GM08714 (cell line): ENCODE measurements around the gene MICALL2.
"Not testable (repeated sequence)": the region's sequence is repeated elsewhere in the genome, so short reads cannot be mapped to it uniquely, and the experiment has no call there.

ENCODE experiments used
- H3K4me3 ChIP-seq: fragments of 200-500 bp; sonication (Bioruptor generic); 2 replicates; pipeline ENCODE4 v1.5.1; 2014; ENCODE audit warnings: mild to moderate bottlenecking, low read length, inconsistent platforms
- ZNF274 ChIP-seq: IDR thresholded peaks from 2 replicates; pipeline ENCODE4 v1.6.1; 2012; ENCODE audit warnings: mild to moderate bottlenecking, low read depth, low read length

The MICALL2 gene

GRCh38 chr7:1450987-1451386 is 8.3 kb downstream of the MICALL2 start:
- TF ChIP-seq ZNF274, result no peak
- H3K4me3 ChIP-seq, result no peak overlapping the region

GRCh38 chr7:1450431-1450830 is 8.8 kb downstream of the MICALL2 start:
- no peak for TF ChIP-seq ZNF274
- no peak overlapping the region for H3K4me3 ChIP-seq

- TF ChIP-seq ZNF274, result no peak
- no peak overlapping the region for H3K4me3 ChIP-seq
Measured at GRCh38 chr7:1449951-1450350, 9.3 kb downstream of the MICALL2 start.

- no peak overlapping the region for H3K4me3 ChIP-seq
- no peak for TF ChIP-seq ZNF274
Measured at GRCh38 chr7:1449501-1449900, 9.8 kb downstream of the MICALL2 start.

- H3K4me3 ChIP-seq, result no peak overlapping the region
- no peak for TF ChIP-seq ZNF274
Measured at GRCh38 chr7:1448958-1449357, 10.3 kb downstream of the MICALL2 start.

- TF ChIP-seq ZNF274, result no peak
- H3K4me3 ChIP-seq, result no peak overlapping the region
Measured at GRCh38 chr7:1447551-1448244, 11.6 kb downstream of the MICALL2 start.

- TF ChIP-seq ZNF274, result no peak
- no peak overlapping the region for H3K4me3 ChIP-seq
Measured at GRCh38 chr7:1447112-1447511, 12.2 kb downstream of the MICALL2 start.

- no peak overlapping the region for H3K4me3 ChIP-seq
- TF ChIP-seq ZNF274, result no peak
Measured at GRCh38 chr7:1446620-1447032, 12.6 kb downstream of the MICALL2 start.

- not testable (repeated sequence) for H3K4me3 ChIP-seq
Measured at GRCh38 chr7:1446026-1446425, 13.2 kb downstream of the MICALL2 start.

- no peak for TF ChIP-seq ZNF274
- no peak overlapping the region for H3K4me3 ChIP-seq
Measured at GRCh38 chr7:1445341-1445740, 13.9 kb downstream of the MICALL2 start.

GRCh38 chr7:1444925-1445322 is 14.3 kb downstream of the MICALL2 start:
- TF ChIP-seq ZNF274, result no peak
- H3K4me3 ChIP-seq, result no peak overlapping the region

GRCh38 chr7:1444214-1444924 is 14.9 kb downstream of the MICALL2 start:
- no peak for TF ChIP-seq ZNF274
- no peak overlapping the region for H3K4me3 ChIP-seq

GRCh38 chr7:1443587-1444200 is 15.6 kb downstream of the MICALL2 start:
- not testable (repeated sequence) for H3K4me3 ChIP-seq

- no peak overlapping the region for H3K4me3 ChIP-seq
- TF ChIP-seq ZNF274, result no peak
Measured at GRCh38 chr7:1442355-1443124, 16.7 kb downstream of the MICALL2 start.

GRCh38 chr7:1441615-1442354 is 17.5 kb downstream of the MICALL2 start:
- no peak overlapping the region for H3K4me3 ChIP-seq
- TF ChIP-seq ZNF274, result no peak
